Lower lobe of right lung (tissue), 2 donors: ENCODE data around the gene TTLL12. TPM values are rescaled to one million over a fixed set of nuclear protein-coding genes. Genes with fewer than 3 reads are reported as not detected.

Experiments
- ATAC-seq, 2 donors: fragments of 200-7000 bp; cut with Tn5 transposase; one replicate each; pipeline ENCODE4 v1.9.1; 2020 to 2022; ENCODE audit warnings: mild to moderate bottlenecking in 2 of 2, moderate library complexity in 2 of 2
- DNase-seq: peaks from one replicate; pipeline ENCODE4 v3.0.0-alpha.2; 2020
- H3K27ac ChIP-seq: fragments of 200-600 bp; one replicate; pipeline ENCODE4 v1.8.0; 2022
- H3K27me3 ChIP-seq: fragments of 200-600 bp; one replicate; pipeline ENCODE4 v1.8.0; 2022; ENCODE audit warnings: low read depth
- H3K36me3 ChIP-seq: fragments of 200-600 bp; one replicate; pipeline ENCODE4 v1.8.0; 2022; ENCODE audit warnings: mild to moderate bottlenecking
- H3K4me1 ChIP-seq: fragments of 200-600 bp; one replicate; pipeline ENCODE4 v1.8.0; 2022
- H3K4me3 ChIP-seq: fragments of 200-600 bp; one replicate; pipeline ENCODE4 v1.8.0; 2022; ENCODE audit warnings: mild to moderate bottlenecking
- H3K9me3 ChIP-seq: fragments of 200-600 bp; one replicate; pipeline ENCODE4 v1.8.0; 2022
- CTCF ChIP-seq: fragments of 200-600 bp; IDR thresholded peaks from one replicate; pipeline ENCODE4 v1.8.0; 2022; ENCODE audit warnings: antibody characterized with exemption, mild to moderate bottlenecking
- intact Hi-C: fragments of 100-400 bp; cut with DNase I; formaldehyde crosslinking; loops from one replicate; pipeline ENCODE4 v1.11.0; 2022
- total RNA-seq: library from RNA; stranded (reverse); fragmentation: NEBNext Ultra II Directional; extraction: Animal tissue kit (Norgen Biotek cat#: 25700); gene quantifications from one replicate; pipeline ENCODE4 v1.2.1, GENCODE V29; 2021
- donor health status: DM: no; HTN: yes; CAD: no; lungs with severe emphysema.

Gene TTLL12
- total RNA-seq, 1 donor from 2014 or later = 21.6 TPM

GRCh38 chr22:43168471-43169309, 18.2 kb downstream of the TTLL12 start:
- H3K4me1 ChIP-seq = peaks cover 13% of the 10 kb centered on the region
- TF ChIP-seq CTCF = no peak
- no peak overlapping the region for H3K27ac ChIP-seq
- intact Hi-C loops = no loop called here
- DNase-seq (no peak), ATAC-seq (no peak)
- H3K27me3 ChIP-seq = no peaks in the 10 kb centered on the region
- no peak overlapping the region for H3K4me3 ChIP-seq
- H3K9me3 ChIP-seq = no peaks in the 10 kb centered on the region
- H3K36me3 ChIP-seq = peaks cover 61% of the 10 kb centered on the region

GRCh38 chr22:43167001-43167589, 19.8 kb downstream of the TTLL12 start:
- Histone ChIP-seq H3K27ac (no peak overlapping the region), H3K4me1 (peaks cover 20% of the 10 kb centered on the region), H3K4me3 (no peak overlapping the region), H3K9me3 (no peaks in the 10 kb centered on the region), H3K27me3 (no peaks in the 10 kb centered on the region), H3K36me3 (peaks cover 58% of the 10 kb centered on the region)
- ATAC-seq (no peak), DNase-seq (no peak)
- TF ChIP-seq CTCF = no peak
- intact Hi-C loops = no loop called here

GRCh38 chr22:43166132-43166930, 20.6 kb downstream of the TTLL12 start:
- Histone ChIP-seq H3K36me3 (peaks cover 58% of the 10 kb centered on the region), H3K27ac (no peak overlapping the region), H3K27me3 (no peaks in the 10 kb centered on the region), H3K4me1 (peaks cover 20% of the 10 kb centered on the region), H3K9me3 (no peaks in the 10 kb centered on the region), H3K4me3 (no peak overlapping the region)
- intact Hi-C loops = no loop called here
- no peak for TF ChIP-seq CTCF
- no peak for ATAC-seq
- no peak for DNase-seq

GRCh38 chr22:43164636-43165035, 22.3 kb downstream of the TTLL12 start:
- Histone ChIP-seq H3K4me1 (peaks cover 24% of the 10 kb centered on the region), H3K27me3 (no peaks in the 10 kb centered on the region), H3K9me3 (no peaks in the 10 kb centered on the region), H3K4me3 (no peak overlapping the region), H3K36me3 (peaks cover 50% of the 10 kb centered on the region), H3K27ac (no peak overlapping the region)
- DNase-seq = no peak
- no peak for TF ChIP-seq CTCF
- intact Hi-C loops = no loop called here
- no peak for ATAC-seq

- H3K4me1 ChIP-seq = peaks cover 26% of the 10 kb centered on the region
- no peak for TF ChIP-seq CTCF
Observed at GRCh38 chr22:43163241-43163795, 23.6 kb downstream of the TTLL12 start.

More at GRCh38 chr22:43163241-43163795, 23.6 kb downstream of the TTLL12 start:
- DNase-seq (no peak), ATAC-seq (no peak)
- Histone ChIP-seq H3K27ac (no peak overlapping the region), H3K4me3 (no peak overlapping the region), H3K27me3 (no peaks in the 10 kb centered on the region), H3K36me3 (peaks cover 45% of the 10 kb centered on the region), H3K9me3 (no peaks in the 10 kb centered on the region)
- intact Hi-C loops = no loop called here
